HCEC 1CT (cell line): ENCODE measurements around the gene ALG14.
A peak's percentile ranks its signal among the peaks of the same experiment; 100 is the strongest.
"Not testable (repeated sequence)": the region's sequence is repeated elsewhere in the genome, so short reads cannot be mapped to it uniquely, and the experiment has no call there.

ENCODE experiments used
- DNase-seq: peaks from one replicate; pipeline ENCODE4 v3.0.0-alpha.2; 2017

The ALG14 gene

DNA sequence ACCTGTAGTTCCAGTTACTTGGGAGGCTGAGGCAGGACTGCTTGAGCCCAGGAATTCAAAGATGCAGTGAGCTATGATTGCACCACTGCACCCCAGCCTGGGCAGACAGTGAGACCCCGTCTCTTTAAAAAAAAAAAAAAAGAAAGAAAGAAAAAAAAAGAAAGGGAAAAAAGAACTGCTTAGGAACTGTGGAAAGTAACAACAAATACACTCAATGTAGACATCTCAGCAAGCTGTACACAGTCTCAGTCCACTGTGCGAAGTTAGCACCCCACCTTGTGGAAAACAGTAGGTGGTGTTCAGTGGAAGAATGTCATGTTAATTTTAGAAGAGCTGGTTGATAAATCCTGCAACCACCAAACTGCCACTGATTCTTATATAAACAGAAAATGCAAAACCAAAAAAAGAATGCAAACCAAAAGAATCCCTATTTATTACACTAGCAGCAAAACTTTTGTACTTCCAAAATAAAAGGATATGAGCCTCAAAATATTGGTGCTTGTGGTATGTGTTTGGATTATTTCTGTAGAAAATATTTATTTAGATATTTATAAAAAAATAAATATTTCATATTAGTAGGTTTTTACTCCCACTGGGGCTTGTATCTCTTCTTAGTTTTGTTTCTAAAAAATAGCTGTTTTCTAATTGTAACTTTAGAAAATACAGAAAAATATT lies 31.1 kb downstream of the ALG14 start:
- peak; percentile 87 for DNase-seq

DNA sequence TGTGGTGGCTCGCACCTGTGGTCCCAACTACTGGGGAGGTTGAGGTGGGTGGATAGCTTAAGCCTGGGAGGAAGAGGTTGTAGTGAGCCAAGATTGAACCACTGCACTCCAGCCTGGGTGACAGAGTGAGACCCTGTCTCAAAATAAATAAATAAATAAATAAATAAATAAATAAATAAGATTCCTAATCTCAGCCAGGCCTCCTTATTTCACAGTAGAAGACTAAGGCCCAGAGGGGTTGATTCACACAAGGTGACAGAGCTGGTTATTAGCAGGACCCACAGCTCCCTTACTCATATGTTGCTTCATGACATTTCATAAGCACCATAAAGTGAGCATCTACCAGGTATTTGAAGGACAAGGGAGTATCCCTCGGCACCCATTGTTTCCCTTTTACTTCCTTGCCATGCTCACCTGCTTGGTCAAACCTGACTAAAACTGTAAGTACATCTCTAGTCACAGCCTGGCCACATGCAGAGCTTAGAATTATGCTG lies 32.7 kb downstream of the ALG14 start:
- no peak for DNase-seq

DNA sequence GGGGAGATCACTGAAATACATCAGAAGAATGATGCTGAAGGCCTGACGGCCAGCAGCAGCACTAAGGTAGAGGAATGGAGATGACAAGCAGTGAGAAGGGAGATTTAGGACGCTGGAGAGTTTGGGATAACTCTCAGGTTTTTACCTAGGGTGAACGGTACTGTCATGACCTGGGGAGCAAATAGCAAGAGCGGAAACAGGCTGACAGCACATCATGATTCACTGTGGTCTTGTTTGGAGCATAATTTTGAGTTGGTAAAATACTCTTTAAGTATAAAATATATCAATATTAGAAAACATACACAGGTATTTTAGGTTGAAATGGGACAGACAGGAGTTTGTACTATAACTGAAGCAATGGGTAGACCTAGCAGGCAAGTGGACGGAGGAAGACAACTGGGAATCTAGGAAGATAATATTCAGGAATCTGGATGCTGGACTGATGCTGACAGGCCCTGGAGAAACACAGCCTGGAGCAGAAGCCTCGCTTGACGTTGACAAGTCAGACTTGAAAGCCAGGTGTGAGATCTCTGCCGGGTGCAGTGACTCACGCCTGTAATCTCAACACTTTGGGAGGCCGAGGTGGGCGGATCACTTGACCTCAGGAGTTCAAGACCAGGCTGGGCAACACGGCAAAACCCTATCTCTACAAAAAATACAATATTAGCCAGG lies 33.3 kb downstream of the ALG14 start:
- DNase-seq, result peak; percentile 8

DNA sequence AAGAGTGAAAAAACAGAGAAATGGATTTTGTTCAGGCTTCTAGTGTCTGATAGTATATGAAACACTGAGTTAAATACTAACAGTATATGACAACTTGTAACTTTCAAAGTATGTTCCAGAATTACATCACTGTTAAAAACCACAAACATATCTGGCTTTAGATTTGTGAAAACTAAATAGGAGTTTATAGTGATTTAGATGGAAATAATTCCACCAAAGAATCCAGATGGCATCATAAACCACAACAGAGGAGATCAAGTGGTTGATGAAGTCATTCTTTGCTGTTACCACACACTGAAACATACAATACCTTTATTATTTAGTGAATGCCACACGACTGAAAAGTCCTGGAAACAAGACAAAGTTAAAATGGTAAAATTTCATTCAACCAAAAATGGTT lies 37.2 kb downstream of the ALG14 start:
- DNase-seq, result peak; percentile 95

DNA sequence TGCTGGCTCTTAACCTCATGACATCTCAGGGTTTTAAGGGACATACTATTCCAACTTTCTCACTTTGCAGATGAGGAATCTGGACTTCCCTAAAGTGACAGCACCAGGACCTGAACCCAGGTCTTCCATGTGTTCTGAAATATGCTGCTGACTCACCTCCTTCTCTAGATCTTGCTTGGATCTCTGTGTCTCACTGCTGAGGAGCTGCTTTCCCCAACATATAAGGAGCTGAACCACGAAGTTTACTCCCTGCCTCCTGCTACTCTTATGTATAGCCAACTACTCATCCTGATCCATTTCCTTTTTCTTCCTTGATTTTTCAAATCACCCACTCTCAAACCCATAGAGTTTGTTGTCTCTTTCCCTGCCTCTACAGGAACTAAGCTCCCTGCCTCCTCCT lies 38.2 kb downstream of the ALG14 start:
- DNase-seq, result peak; percentile 55

DNA sequence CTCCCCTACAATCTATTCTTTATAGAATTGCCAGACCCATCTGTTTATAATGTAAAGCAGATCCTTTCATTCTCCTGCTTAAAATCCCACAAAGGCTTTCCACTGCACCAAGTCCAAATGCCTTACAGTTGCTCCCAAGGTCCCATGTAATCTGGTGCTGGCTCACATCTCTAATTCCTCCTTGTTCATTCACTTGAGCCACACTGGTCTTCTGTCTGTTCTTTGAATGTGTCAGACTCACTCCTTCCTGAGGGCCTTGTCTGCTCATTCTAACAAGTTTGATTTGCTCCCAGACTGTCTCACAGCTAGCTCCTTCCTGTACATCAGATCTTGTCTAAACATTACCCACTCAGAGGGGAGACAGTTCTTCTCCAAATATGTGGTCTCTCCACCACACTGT lies 38.9 kb downstream of the ALG14 start:
- peak; percentile 25 for DNase-seq

DNA sequence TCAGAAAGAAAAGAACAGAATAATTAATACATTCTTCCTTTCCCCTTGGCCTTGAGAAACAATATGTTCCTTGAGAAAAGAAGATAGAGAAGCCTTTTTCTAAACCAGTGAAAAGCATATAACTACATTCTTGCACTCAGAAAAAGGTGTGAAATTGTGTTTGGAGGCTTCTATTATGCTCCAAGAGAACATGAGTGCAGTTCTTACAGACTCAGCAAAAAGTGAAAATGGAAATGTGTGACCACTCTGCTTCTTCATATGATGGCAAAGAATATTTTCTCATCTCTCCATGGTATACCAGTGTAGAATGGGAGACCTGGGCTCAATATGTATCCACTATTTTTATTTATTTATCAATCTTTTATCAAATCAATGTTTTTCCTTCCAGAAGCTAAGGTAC lies 43.2 kb downstream of the ALG14 start:
- DNase-seq, result no peak

DNA sequence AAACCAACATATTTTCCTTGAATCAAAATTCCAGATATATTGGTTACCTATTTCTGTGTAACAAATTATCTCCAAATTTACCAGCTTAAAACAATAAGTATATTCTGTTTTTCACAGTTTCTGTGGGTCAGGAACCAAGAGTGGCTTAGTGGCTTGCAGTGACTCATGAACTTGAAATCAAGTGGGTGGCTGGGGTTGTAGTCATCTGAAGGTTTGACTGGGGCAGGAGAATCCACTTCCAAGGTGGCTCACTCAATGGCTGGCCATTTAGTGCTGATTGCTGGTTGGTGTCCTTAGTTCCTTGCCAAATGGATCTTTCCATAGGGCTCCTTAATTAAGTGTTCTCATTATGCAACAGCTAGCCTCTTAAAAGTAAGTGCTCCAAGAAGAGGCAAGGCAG lies 43.8 kb downstream of the ALG14 start:
- no peak for DNase-seq

DNA sequence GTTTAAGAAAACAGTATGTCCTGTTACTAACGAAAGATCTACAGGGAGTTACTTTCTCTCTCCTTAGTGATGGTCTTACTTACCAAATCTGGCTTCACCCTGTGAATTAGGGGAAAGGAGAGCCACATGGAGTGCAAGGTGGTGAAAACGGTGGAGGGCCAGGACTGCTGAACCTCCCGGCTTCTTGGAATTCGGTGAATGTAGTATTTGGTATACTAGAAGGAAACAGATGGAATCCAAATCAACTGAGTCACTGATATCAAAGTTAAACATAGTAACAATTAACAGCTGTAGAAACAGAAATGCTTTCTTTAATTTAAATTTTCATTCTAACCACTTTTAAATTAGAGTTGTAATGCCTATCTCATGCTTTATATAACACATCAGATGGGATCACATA lies 45.7 kb downstream of the ALG14 start:
- DNase-seq, result no peak

DNA sequence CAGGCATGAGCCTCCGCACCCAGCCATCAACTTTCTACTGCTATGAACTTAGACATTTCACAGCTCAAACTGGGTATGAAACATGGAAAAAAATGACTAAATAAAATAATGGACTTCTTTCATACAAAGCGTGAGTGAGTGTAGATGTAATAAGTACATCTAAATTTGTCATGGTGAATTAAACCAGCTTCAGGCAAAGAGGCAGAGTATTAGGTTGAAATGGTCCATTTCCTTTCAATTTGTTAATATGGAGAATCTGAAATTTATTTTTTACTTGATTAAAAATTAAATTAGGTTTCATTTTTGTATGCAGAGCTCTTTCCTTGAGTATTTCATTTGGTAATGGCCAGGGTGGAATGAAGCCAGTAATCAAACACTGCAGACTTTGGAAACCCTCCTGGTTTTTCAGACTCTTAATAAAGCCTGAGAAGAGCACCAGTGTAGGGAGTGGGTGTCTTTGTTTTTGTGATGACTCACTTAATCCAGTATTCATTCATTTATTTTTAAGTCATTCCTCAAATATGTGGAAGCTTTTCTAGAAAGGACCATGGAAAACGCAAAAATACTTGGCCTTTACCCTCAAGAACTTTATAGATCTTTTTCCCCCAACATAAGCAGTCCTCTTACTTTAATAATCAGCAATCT lies 49.2 kb downstream of the ALG14 start:
- peak; percentile 90 for DNase-seq

DNA sequence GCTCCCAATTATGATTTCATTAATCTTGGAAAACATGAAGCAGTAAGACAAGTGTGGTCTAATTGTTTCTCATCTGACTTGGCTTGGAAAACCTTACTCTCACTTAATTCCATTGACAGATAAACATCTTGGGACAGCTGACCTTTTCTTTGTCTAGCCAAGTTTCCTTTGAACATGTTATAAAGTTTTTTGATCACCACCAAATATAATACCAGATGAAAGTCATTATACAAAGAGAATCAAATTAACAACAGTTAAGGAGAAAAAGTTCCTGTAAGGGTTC lies 50.2 kb downstream of the ALG14 start:
- no peak for DNase-seq

DNA sequence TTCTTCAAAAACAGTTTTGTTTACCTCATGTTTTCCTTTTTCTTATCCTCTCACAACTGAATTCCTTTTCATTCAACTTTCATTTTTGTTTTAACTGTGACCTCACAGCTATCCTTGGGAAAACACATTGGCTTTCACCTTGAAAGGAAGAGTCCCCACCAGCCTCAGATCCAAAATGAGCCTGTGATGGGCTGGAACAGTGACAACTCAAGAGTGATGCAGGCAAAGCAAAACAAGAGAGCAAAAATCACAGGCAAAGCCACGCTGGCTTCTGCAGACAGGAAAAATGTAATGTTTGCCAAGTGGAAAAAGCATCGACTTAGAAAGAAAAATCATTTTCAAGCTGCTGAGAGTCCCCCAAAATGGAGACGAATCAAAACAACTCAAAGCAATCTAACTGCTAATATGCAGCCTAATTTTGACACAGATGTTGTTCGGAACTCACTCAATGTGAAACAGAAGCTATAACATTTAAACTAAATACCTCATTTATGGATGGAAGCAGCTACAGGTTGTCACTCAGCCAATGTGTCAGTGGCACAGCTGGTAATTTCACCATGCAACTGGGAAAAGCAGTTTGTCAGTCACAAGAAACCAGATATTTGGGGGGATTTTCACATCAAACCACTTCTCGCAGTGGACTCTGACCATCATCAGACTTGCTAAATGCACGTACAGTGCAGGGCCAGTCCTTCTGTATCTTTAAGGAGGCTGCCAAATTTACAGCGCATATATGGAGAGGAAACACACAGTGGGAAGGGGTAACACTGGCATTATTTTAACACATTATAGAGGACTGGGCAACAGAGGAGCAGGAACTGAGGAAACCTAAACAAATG lies 50.7 kb downstream of the ALG14 start:
- no peak for DNase-seq

DNA sequence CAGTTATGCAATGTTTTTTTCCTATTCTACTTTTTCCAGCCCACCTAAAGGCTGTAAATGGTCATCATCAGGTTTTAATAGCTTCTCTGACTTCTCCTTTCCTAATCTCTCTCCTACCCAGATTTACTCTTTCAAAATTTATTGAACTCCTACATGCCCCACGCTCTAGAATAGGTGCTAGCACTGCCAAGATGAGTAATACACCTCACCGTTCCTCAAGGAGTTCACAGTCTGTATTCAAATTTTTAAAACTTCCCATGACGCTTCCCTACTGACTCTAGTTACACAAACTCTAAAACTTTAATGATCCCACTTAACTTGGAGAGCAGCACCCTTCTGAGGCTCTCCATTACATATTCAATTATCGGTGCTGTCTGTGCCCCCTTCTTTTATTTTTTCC lies 51.6 kb downstream of the ALG14 start:
- DNase-seq, result no peak

DNA sequence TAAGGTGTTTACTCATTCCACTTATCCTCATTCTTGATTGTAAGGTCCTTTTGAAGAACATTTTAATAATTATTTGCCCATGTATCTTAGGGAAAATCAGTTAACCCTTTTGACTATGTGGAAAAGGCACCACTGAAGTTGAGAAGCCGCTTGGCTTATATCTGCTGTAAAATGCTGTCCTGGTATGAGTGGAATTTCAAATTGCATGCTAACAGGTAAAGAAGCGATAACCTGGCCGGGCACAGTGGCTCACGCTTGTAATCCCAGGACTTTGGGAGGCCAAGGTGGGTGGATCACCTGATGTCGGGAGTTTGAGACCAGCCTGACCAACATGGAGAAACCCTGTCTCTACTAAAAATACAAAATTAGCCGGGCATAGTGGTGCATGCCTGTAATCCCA lies 53.3 kb downstream of the ALG14 start:
- not testable (repeated sequence) for DNase-seq

DNA sequence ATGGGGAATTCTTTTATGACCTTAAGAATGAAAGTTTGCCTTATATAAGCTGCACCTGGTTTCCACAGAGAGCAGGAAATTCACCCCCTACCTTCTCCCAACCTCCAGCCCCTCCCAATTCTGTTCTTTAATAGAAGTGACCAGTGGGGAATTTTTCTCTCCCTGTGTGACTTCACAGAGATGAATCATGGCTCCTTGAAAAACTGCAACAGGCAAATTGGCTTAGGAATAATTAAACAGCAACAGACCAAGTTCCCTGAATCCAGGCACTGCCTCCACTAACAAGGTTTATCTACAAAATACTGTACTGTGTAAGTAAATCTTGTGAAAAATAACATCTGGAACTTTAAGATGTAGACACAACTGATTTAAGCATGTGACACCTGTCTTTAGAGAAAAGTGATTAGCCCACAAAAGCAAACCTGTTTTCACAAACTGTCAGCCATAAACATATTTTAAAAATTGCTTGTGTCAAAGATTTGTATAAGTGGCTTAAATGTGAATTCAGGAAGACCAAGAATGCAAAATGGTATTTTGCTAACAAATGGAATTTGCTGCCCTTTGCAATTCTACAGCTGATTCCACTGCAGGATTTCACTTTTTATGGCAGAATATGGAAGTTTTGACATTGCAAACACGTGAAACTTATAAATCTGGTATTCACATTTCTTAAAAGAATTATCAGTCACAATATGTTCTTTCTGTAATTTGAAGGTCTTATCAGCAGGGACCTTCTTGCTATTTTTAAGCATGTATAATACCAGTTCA lies 54.0 kb downstream of the ALG14 start:
- peak; percentile 51 for DNase-seq

DNA sequence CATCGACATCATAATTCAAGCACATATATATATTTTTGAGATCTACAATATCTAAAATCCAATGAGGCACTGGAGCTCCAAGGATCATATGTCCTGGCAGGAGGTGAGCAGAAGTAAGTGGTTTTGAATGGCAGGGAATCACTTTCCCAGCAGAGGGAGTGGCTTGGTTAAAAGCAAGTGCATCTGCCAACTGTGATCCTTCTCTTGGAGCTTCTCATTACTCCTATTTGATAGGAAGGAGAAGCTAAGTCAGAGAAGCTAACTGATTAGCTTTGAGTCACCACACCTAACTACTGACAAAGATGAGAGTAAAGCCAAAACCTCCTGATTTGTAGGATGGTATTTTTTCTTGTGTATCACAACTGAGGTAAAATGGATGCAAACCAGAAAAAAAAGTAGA lies 55.0 kb downstream of the ALG14 start:
- no peak for DNase-seq

DNA sequence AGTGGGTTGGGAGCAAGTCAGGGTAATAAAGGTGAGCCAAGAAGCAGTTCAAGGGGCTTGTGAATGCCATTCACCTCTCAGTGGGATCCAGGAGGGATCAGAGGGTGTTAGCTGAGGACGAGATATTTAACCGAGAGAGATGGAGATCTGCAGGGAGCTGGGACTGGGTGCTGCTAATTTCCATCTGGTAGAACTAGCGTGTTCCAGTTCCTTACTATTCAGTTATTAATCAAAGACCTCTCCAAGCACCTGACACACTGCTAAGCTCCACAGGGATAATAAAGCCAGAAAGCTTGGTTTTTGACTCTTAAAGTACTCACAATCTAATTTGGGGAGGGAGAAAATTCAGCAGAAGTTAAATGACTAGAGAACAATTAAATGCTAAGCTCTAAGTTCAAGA lies 57.7 kb downstream of the ALG14 start:
- no peak for DNase-seq

DNA sequence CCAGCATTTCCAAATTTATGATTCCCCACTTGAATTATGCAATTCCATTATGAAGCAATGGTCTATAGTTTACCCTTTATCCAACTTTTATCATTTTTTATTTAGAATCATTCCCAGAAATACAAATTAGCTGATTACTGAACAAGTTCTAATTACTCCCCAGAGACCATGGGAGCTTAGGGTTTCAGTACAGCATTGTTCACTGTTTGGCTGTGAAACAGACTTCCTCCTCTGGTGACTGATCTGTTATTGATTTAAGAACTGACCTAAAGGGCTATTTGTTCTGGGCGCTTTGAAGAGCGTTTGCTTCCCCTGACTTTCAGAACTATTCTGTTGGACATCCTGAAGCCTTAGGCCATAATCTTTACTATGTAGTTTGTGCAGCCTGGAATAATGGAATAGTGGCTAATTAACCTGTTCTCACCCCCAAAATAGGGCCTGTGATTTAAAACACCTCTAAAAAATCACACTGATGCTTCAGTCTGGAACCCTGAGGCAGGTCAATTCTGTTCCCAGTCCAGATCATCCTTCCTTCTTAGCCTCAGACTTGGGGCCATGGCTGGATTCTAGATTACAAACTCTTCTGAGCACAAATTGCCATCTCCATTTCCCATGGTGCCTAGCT lies 58.7 kb downstream of the ALG14 start:
- peak; percentile 35 for DNase-seq

DNA sequence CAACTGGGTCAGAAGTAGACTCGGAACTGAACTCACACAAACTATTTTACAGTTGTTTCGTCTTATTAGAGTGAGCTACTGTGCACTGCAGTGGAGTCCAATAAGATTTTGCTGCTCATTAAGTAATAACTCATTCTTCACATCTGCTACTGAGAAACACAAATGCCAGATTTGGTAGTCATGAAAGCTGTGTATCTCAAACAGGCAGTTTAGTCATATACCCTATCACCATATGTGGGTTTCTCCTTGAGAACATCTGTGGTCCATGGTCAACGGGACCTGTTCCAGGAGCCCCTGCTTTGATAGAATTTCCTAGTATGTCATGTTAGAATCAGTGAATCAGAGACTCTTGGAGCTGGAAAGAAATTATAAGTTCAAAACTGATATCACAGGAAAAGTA lies 60.4 kb downstream of the ALG14 start:
- peak; percentile 97 for DNase-seq

DNA sequence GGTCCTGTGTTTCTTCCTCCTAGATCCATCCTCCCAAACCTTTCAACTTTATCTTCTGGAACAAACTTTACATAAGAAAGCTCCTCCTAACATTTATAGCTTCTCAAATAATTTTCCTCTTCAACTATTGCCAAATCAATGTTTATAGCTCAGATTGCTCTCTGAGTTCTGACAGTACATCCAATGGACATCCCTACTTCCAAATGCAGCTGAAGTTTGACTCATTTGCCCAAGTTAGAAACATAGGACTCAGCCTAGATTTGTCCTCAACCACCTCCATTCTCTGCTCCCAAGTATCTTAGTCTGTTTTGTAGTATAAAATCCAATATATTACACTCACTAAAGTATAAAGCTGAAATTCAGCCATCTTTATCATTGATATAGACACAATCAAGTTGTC lies 62.6 kb downstream of the ALG14 start:
- no peak for DNase-seq

DNA sequence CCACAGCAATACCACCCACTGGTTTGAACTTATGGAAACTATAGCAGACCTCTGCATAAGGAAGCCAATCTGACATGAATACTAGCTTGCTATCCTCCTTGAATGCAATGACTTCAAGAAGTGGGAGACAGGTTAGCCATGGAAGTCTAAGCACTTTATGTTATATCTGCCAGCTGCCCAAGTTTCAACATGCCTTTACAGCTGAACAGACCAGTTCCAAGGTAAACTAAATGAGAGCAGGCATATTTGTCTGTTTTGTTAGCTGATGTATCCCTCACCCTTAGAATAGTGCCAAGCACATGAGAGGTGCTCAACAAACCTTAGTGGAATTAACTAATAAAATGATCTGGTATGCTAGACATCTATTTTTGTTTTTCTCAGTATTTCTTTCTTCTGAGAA lies 65.1 kb downstream of the ALG14 start:
- DNase-seq, result no peak

DNA sequence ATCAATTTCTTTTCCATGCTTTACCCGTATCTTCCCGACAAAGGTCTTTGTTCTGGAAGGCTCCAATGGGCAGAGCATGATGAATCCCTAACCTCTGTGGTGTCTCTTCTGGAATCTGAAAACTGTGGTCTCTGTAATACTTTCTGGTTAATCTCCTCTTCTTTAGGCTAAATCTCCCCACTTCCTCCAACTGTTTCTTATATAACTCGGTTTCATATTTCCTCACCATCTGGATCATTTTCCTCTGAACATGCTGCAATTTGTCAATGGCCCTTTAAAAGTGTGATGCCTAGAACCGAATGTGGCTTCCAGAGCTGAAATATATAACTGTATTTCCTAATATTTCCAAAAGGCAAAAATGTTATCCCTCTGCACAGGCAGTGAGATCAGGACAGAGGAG lies 66.1 kb downstream of the ALG14 start:
- DNase-seq, result peak; percentile 86
